ENCODE data around the gene SLC34A1. TPM values are rescaled to one million over a fixed set of nuclear protein-coding genes. Genes with fewer than 3 reads are reported as not detected.

SLC34A1 gene
- total RNA-seq, 6 experiments from 2014 or later: 0.12 to 5.3 (median 1.6) TPM; not detected in 1

- no peaks in the 10 kb centered on the region for H3K9me3 ChIP-seq
- H3K4me1 ChIP-seq: peaks cover 0 to 40% (median 4%) of the 10 kb centered on the region in 4 donors
- H3K27ac ChIP-seq: no peak overlapping the region
- H3K36me3 ChIP-seq: peaks cover 0 to 15% (median 5%) of the 10 kb centered on the region in 4 donors
- DNase-seq (peak; percentile 80 to 91 (median 85)), ATAC-seq (peak; percentile 65 to 86 (median 74))
- TF ChIP-seq POLR2A (IDR thresholded peaks at IDR 0.05): no peak
- TF ChIP-seq CTCF (IDR thresholded peaks at IDR 0.05): peak; percentile 39 to 75 (median 48)
- intact Hi-C loops (cut with DNase I): loop anchor here in 1 of 2 donors (5.0 kb wide), 1 partner anchor 33 kb away; no protein-coding TSS in a partner anchor
- 63% methylated on average over 14 of the region's 93 CpGs for WGBS (ENCODE audit: insufficient coverage, low coverage, low lambda C conversion rate, missing lambda C conversion rate)
- peak overlapping the region; percentile 34 to 42 (median 35) for H3K4me3 ChIP-seq
- no peaks in the 10 kb centered on the region for H3K27me3 ChIP-seq
Measured at GRCh38 chr5:177403792-177404640, 19.8 kb downstream of the SLC34A1 start.

GRCh38 chr5:177404641-177405179 lies 20.5 kb downstream of the SLC34A1 start:
- no peak overlapping the region for H3K27ac ChIP-seq
- intact Hi-C loops (cut with DNase I): loop anchor here in 1 of 2 donors (5.0 kb wide), 1 partner anchor 33 kb away; no protein-coding TSS in a partner anchor
- ATAC-seq (no peak), DNase-seq (no peak)
- TF ChIP-seq POLR2A (IDR thresholded peaks at IDR 0.05) (no peak), CTCF (IDR thresholded peaks at IDR 0.05) (no peak)
- 20% methylated on average over 2 of the region's 16 CpGs for WGBS (ENCODE audit: insufficient coverage, low coverage, low lambda C conversion rate, missing lambda C conversion rate)
- H3K36me3 ChIP-seq: peaks cover 0 to 15% (median 5%) of the 10 kb centered on the region in 4 donors
- peaks cover 0 to 40% (median 4%) of the 10 kb centered on the region in 4 donors for H3K4me1 ChIP-seq
- H3K27me3 ChIP-seq: no peaks in the 10 kb centered on the region
- H3K9me3 ChIP-seq: no peaks in the 10 kb centered on the region
- peak overlapping the region in 1 of 3 donors; percentile 35 for H3K4me3 ChIP-seq

- Histone ChIP-seq H3K27ac (no peak overlapping the region), H3K36me3 (peaks cover 0 to 15% (median 5%) of the 10 kb centered on the region in 4 donors), H3K9me3 (no peaks in the 10 kb centered on the region), H3K27me3 (no peaks in the 10 kb centered on the region), H3K4me1 (peaks cover 0 to 35% (median 4%) of the 10 kb centered on the region in 4 donors), H3K4me3 (no peak overlapping the region)
- no CpG with 5 or more reads among the region's 2 CpGs for WGBS (ENCODE audit: insufficient coverage, low coverage, low lambda C conversion rate, missing lambda C conversion rate)
- no peak for TF ChIP-seq POLR2A (IDR thresholded peaks at IDR 0.05)
- TF ChIP-seq CTCF (IDR thresholded peaks at IDR 0.05): no peak
- intact Hi-C loops (cut with DNase I): no loop called here
- ATAC-seq: no peak
- DNase-seq: no peak
Measured at GRCh38 chr5:177405312-177405711, 21.1 kb downstream of the SLC34A1 start.

- no CpG with 5 or more reads among the region's 5 CpGs for WGBS (ENCODE audit: insufficient coverage, low coverage, low lambda C conversion rate, missing lambda C conversion rate)
- intact Hi-C loops (cut with DNase I): no loop called here
- no peak overlapping the region for H3K27ac ChIP-seq
- no peak for DNase-seq
- ATAC-seq: no peak
- TF ChIP-seq POLR2A (IDR thresholded peaks at IDR 0.05): no peak
- no peak for TF ChIP-seq CTCF (IDR thresholded peaks at IDR 0.05)
- no peak overlapping the region for H3K4me3 ChIP-seq
- no peaks in the 10 kb centered on the region for H3K9me3 ChIP-seq
- no peaks in the 10 kb centered on the region for H3K27me3 ChIP-seq
- peaks cover 0 to 31% (median 4%) of the 10 kb centered on the region in 4 donors for H3K4me1 ChIP-seq
- H3K36me3 ChIP-seq: peaks cover 0 to 15% (median 5%) of the 10 kb centered on the region in 4 donors
Measured at GRCh38 chr5:177405805-177406204, 21.6 kb downstream of the SLC34A1 start.
